Right ventricle myocardium superior (tissue), 1 donor: ENCODE results near the gene PELI3. TPM values are rescaled to one million over a fixed set of nuclear protein-coding genes. Genes with fewer than 3 reads are reported as not detected.

Experiments
- ATAC-seq: fragments of 200-7000 bp; cut with Tn5 transposase; one replicate; pipeline ENCODE4 v1.9.1; 2020; ENCODE audit warnings: mild to moderate bottlenecking; ENCODE audit not compliant: poor library complexity
- DNase-seq: peaks from one replicate; pipeline ENCODE4 v3.0.0-alpha.2; 2020
- intact Hi-C: fragments of 100-400 bp; cut with DNase I; formaldehyde crosslinking; loops from one replicate; pipeline ENCODE4 v1.11.2; 2022
- total RNA-seq: library from RNA; stranded (reverse); fragmentation: NEBNext Ultra II Directional; extraction: Animal tissue kit (Norgen Biotek cat#: 25700); gene quantifications from one replicate; pipeline ENCODE4 v1.2.1, GENCODE V29; 2021
- donor health status: DM: no; HTN: yes; CAD: no; lungs with severe emphysema.

The PELI3 gene
- total RNA-seq, 1 donor from 2014 or later = 8.9 TPM

GRCh38 chr11:66491315-66491935, 24.7 kb downstream of the PELI3 start:
- DNase-seq (no peak), ATAC-seq (no peak)
- intact Hi-C loops = no loop called here

GRCh38 chr11:66492161-66492865, 25.6 kb downstream of the PELI3 start:
- no peak for DNase-seq
- ATAC-seq = no peak

GRCh38 chr11:66493130-66493529, 26.4 kb downstream of the PELI3 start:
- intact Hi-C loops = no loop called here
- no peak for ATAC-seq

More at GRCh38 chr11:66492161-66492865, 25.6 kb downstream of the PELI3 start:
- intact Hi-C loops = no loop called here

GRCh38 chr11:66494458-66494857, 27.8 kb downstream of the PELI3 start:
- DNase-seq = no peak
- no peak for ATAC-seq
- intact Hi-C loops = no loop called here

More at GRCh38 chr11:66493130-66493529, 26.4 kb downstream of the PELI3 start:
- no peak for DNase-seq

- DNase-seq (no peak), ATAC-seq (no peak)
- intact Hi-C loops = no loop called here
Measured at GRCh38 chr11:66494935-66495334, 28.2 kb downstream of the PELI3 start.

- intact Hi-C loops = no loop called here
- ATAC-seq (no peak), DNase-seq (no peak)
Measured at GRCh38 chr11:66495401-66495854, 28.7 kb downstream of the PELI3 start.

- DNase-seq (no peak), ATAC-seq (no peak)
- intact Hi-C loops = no loop called here
Measured at GRCh38 chr11:66497206-66497605, 30.5 kb downstream of the PELI3 start.

- no peak for DNase-seq
- intact Hi-C loops = no loop called here
- ATAC-seq = no peak
Measured at GRCh38 chr11:66498506-66498905, 31.8 kb downstream of the PELI3 start.

GRCh38 chr11:66505276-66505816, 38.6 kb downstream of the PELI3 start:
- ATAC-seq (no peak), DNase-seq (no peak)
- intact Hi-C loops = no loop called here

- intact Hi-C loops = no loop called here
- ATAC-seq (no peak), DNase-seq (no peak)
Measured at GRCh38 chr11:66509131-66509561, 42.4 kb downstream of the PELI3 start.

GRCh38 chr11:66510271-66510989, 43.7 kb downstream of the PELI3 start, which contains the start of gene BBS1:
TSS of gene BBS1 (plus strand) at chr11:66510635. CDS start at chr11:66510660, 25 bp downstream.
- intact Hi-C loops = no loop called here
- DNase-seq (peak; percentile 95), ATAC-seq (peak; percentile 98)

GRCh38 chr11:66510990-66511339, 44.3 kb downstream of the PELI3 start:
- DNase-seq = no peak
- no peak for ATAC-seq
- intact Hi-C loops = no loop called here

GRCh38 chr11:66523611-66524010, 56.9 kb downstream of the PELI3 start:
- peak; percentile 90 for ATAC-seq
- intact Hi-C loops = no loop called here
- peak; percentile 72 for DNase-seq

- intact Hi-C loops = no loop called here
- ATAC-seq = peak; percentile 48
- DNase-seq = no peak
Measured at GRCh38 chr11:66524304-66525040, 57.8 kb downstream of the PELI3 start.

Other genes with a start within 250 kb of the PELI3 start
- gene KLC2, start 209.2 kb upstream of the PELI3 start, total RNA-seq = 30.7 TPM
- gene RAB1B, start 198.3 kb upstream of the PELI3 start, total RNA-seq = 114 TPM
- gene CNIH2, start 188.7 kb upstream of the PELI3 start, total RNA-seq = not detected
- 38.4 TPM for gene YIF1A, start 177.8 kb upstream of the PELI3 start, total RNA-seq
- gene TMEM151A, start 175.0 kb upstream of the PELI3 start, total RNA-seq = not detected
- 15.7 TPM for gene CD248, start 149.9 kb upstream of the PELI3 start, total RNA-seq
- gene RIN1, start 130.5 kb upstream of the PELI3 start, total RNA-seq = 1.0 TPM
- gene BRMS1, start 121.8 kb upstream of the PELI3 start, total RNA-seq = 15.1 TPM
- 51.3 TPM for gene B4GAT1, start 119.3 kb upstream of the PELI3 start, total RNA-seq
- 16.3 TPM for gene SLC29A2, start 95.1 kb upstream of the PELI3 start, total RNA-seq
- not detected for gene NPAS4, start 45.9 kb upstream of the PELI3 start, total RNA-seq
- gene MRPL11, start 28.1 kb upstream of the PELI3 start, total RNA-seq = 52.6 TPM
- gene DPP3, start 13.5 kb downstream of the PELI3 start, total RNA-seq = 11.1 TPM
- 12.1 TPM for gene BBS1, start 43.7 kb downstream of the PELI3 start, total RNA-seq
- 4.4 TPM for gene ZDHHC24, start 79.1 kb downstream of the PELI3 start, total RNA-seq
- gene ACTN3, start 80.0 kb downstream of the PELI3 start, total RNA-seq = not detected
- gene CTSF, start 101.7 kb downstream of the PELI3 start, total RNA-seq = 59.3 TPM
- 0.24 TPM for gene CCDC87, start 126.2 kb downstream of the PELI3 start, total RNA-seq
- gene CCS, start 126.3 kb downstream of the PELI3 start, total RNA-seq = 25.8 TPM
- gene RBM14, start 149.7 kb downstream of the PELI3 start, total RNA-seq = 28.7 TPM
- gene RBM4, start 171.8 kb downstream of the PELI3 start, total RNA-seq = 73.4 TPM
- 11.2 TPM for gene RBM4B, start 211.0 kb downstream of the PELI3 start, total RNA-seq